GM12891 (cell line): Measurements from ENCODE around the gene HSPA4.

Experiments used
- PAX5 ChIP-seq: IDR thresholded peaks from 2 replicates; pipeline ENCODE4 v1.6.1; 2011; ENCODE audit warnings: low read length, moderate library complexity, mild to moderate bottlenecking; ENCODE audit not compliant: insufficient read depth, severe bottlenecking
- POLR2A ChIP-seq: IDR thresholded peaks from 2 replicates; pipeline ENCODE4 v1.6.1; 2011; ENCODE audit warnings: low read depth, low read length, control low read depth
- POLR2AphosphoS5 ChIP-seq: IDR thresholded peaks from 2 replicates; pipeline ENCODE4 v1.6.1; 2011; ENCODE audit warnings: low read depth, low read length, control low read depth
- POU2F2 ChIP-seq: IDR thresholded peaks from 2 replicates; pipeline ENCODE4 v1.6.1; 2011; ENCODE audit warnings: low read depth, mild to moderate bottlenecking, control low read depth, low read length, moderate library complexity
- SPI1 ChIP-seq: IDR thresholded peaks from 2 replicates; pipeline ENCODE4 v1.6.1; 2011; ENCODE audit warnings: low read depth, low read length, control low read depth
- TAF1 ChIP-seq: IDR thresholded peaks from 2 replicates; pipeline ENCODE4 v1.6.1; 2011; ENCODE audit warnings: low read depth, low read length, control low read depth

- TF ChIP-seq POLR2A (no peak), POLR2AphosphoS5 (no peak), TAF1 (no peak), SPI1 (no peak), POU2F2 (no peak), PAX5 (no peak)
These were observed 29.9 kb downstream of the HSPA4 start for GRCh38 chr5:133081703-133082102.
